GM12892 (cell line): ENCODE results near the gene SELENOH. TPM values are rescaled to one million over a fixed set of nuclear protein-coding genes. Genes with fewer than 3 reads are reported as not detected.
A peak's percentile ranks its signal among the peaks of the same experiment; 100 is the strongest.
"Not testable (repeated sequence)": the region's sequence is repeated elsewhere in the genome, so short reads cannot be mapped to it uniquely, and the experiment has no call there.

ENCODE experiments used
- DNase-seq: peaks from one replicate; pipeline ENCODE4 v3.0.0; 2011; ENCODE audit not compliant: insufficient read length
- FAIRE-seq: peaks from 2 replicates; lab custom pipeline; 2011; peaks lifted over from hg19 to GRCh38; lab: Jason Lieb, UNC
- POLR2A ChIP-seq: IDR thresholded peaks from 2 replicates; pipeline ENCODE4 v1.6.1; 2011; ENCODE audit warnings: low read depth, low read length, control low read depth
- POLR2AphosphoS5 ChIP-seq: IDR thresholded peaks from 2 replicates; pipeline ENCODE4 v1.6.1; 2011; ENCODE audit warnings: low read depth, low read length, control low read depth
- TAF1 ChIP-seq: IDR thresholded peaks from 2 replicates; pipeline ENCODE4 v1.6.1; 2011; ENCODE audit warnings: low read depth, mild to moderate bottlenecking, control low read depth, low read length, borderline replicate concordance
- polyA plus RNA-seq: library from polyadenylated mRNA; unstranded; fragments of >200 nt; gene quantifications from one replicate; pipeline ENCODE4 v1.2.1, GENCODE V29; 2012; ENCODE audit warnings: missing spikeins, inconsistent platforms; ENCODE audit not compliant: missing spikeins

Gene SELENOH
- 135 TPM for polyA plus RNA-seq

DNA sequence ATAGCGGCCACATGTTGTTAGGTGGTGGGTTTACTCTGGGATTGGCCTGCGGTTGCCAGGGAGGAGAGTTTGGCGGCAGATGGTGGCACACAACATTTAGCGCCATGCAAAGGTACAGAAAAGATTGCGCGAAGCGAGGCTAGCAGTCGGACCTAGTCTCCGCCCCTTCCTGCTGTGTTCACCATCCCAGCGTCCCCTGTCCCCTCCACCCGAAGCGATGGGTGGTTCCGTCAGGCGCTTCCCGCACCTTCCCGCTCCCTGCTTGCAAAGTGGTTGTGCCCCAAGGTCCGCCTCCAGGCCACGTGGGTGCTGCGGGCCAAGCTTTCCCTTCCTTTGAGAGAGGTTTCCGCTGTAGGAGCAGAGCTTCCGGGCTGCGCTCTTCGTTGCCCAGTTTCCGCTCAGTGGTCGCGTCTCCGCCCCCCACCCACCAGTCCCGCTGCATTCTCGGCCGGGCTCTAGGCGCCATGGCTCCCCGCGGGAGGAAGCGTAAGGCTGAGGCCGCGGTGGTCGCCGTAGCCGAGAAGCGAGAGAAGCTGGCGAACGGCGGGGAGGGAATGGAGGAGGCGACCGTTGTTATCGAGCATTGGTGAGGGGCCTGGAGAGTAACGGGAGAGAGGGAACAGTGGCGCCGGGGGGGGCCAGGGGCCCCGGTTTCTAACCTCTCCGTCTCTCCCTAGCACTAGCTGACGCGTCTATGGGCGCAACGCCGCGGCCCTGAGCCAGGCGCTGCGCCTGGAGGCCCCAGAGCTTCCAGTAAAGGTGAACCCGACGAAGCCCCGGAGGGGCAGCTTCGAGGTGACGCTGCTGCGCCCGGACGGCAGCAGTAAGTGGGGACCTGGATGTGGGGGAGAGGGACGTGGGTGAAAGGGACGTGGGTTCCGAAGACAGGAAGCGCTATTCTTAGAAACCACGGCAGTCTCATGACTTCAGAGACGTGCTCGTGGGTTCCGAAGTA is at the start of gene SELENOH:
TSS of gene SELENOH (plus strand) at position 360 of the 955 bp plus-strand sequence. CDS start at position 465, 105 bp downstream.
- FAIRE-seq (peak; percentile 99), DNase-seq (peak; percentile 77)
- TF ChIP-seq POLR2AphosphoS5 (peak; percentile 95), POLR2A (peak; percentile 95), TAF1 (peak; percentile 62; the same call in 1 of the 2 replicates)

- FAIRE-seq, result no peak
- DNase-seq, result no peak
- no peak; the same call in 1 of the 2 replicates for TF ChIP-seq POLR2A
- no peak for TF ChIP-seq TAF1
- TF ChIP-seq POLR2AphosphoS5, result no peak
Measured at GRCh38 chr11:57698843-57699365, 42.4 kb upstream of the SELENOH start.

GRCh38 chr11:57699813-57700212 is 41.5 kb upstream of the SELENOH start:
- TF ChIP-seq POLR2A (no peak), POLR2AphosphoS5 (no peak), TAF1 (no peak)
- FAIRE-seq, result no peak
- no peak for DNase-seq

- no peak for FAIRE-seq
- TF ChIP-seq POLR2A (no peak), TAF1 (no peak), POLR2AphosphoS5 (no peak)
- DNase-seq, result no peak
Measured at GRCh38 chr11:57700425-57700824, 40.9 kb upstream of the SELENOH start.

DNA sequence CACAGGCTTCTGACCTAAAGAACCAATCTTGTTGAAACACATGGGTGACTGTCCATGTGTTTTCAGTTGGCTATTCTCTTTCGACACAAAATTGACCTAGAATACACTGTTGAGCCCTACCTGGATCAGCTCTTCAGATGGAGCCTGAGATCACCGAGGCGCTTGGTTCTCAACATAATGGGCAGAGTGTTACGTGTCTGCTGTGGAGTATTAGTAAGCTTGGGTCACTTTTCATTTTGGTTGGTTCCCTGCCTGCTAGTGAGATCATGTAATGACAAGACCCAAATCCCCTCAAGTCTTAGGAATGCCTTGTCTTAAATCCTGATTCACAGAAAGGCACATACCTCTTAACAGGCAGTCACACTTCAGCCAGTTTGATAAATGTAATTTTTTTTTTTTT is 38.0 kb upstream of the SELENOH start:
- DNase-seq (no peak), FAIRE-seq (no peak)
- TF ChIP-seq POLR2AphosphoS5 (no peak), POLR2A (no peak), TAF1 (no peak)

- no peak for DNase-seq
- no peak for FAIRE-seq
- TF ChIP-seq POLR2A (no peak), TAF1 (no peak), POLR2AphosphoS5 (no peak)
Measured at GRCh38 chr11:57704932-57705331, 36.4 kb upstream of the SELENOH start.

- not testable (repeated sequence) for FAIRE-seq, DNase-seq
Measured at GRCh38 chr11:57705432-57705831, 35.9 kb upstream of the SELENOH start.

DNA sequence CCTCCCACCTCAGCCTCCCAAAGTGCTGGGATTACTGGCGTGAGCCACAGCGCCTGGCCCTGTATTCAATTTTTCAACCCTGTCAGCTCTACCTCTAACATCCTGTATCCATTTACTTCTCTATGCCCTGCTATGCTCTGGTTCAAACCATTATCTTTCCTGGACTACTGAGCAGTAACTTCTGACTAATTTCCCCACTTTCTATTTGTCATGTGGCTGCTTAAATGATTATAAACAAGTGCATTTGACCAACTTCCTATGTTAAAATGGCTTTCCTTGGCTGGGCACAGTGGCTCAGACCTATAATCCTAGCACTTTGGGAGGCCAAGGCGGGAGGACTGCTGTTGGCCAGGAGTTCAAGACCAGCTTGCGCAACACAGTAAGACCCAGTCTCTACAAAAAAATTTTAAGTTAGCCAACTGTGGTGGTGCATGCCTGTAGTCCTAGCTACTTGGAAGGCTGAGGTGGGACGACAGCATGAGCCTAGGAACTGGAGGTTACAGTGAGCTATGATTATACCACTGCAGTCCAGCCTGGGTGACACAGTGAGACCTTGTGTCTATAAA is 31.4 kb upstream of the SELENOH start:
- TF ChIP-seq POLR2AphosphoS5 (no peak), TAF1 (no peak), POLR2A (no peak; the same call in 1 of the 2 replicates)
- DNase-seq (no peak), FAIRE-seq (peak; percentile 42)

DNA sequence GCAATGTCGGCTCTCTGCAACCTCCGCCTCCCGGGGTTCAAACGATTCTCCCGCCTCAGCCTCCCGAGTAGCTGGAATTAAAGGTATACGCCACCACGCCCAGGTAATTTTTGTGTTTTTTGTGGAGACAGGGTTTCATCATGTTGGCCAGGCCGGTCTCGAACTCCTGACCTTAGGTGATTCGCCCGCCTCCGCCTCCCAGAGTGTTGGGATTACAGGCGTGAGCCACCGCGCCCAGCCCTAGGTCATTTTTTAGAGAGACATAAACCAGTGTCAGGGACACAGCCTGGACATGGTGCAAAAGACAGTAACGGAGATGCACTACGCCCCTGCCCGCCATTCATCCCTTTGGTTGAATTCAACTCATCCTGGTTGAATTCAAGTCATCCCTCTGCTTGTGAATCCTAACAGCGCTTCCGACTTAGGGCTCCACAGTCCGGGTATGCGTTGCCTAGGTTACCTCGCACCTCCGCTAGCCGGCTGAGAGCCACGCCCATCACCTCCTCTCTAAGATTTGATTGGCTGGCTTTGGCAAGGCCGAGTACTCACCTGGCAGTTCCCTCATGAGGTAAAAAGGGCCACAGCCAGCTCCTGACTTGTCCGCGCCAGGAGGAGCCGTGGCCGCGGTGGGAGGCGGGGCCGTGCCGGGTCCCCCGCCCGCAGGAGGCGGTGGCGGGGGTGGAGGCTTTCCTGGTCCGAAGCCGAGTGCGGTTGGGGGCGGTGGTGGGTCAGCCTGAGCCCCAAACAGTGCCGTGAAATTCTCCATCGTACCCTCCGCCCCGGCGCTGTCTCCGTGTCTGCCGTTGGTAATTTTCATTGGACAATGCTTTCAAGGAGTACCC is 29.7 kb upstream of the SELENOH start, which contains the start of gene MED19:
TSS of gene MED19 (minus strand) at position 802 of the 842 bp plus-strand sequence. CDS start at position 766, 36 bp downstream.
- DNase-seq (no peak), FAIRE-seq (no peak)
- TF ChIP-seq POLR2A (no peak; the same call in 1 of the 2 replicates), TAF1 (0 out of 2 replicates have a peak, but pooled peaks have one; percentile 17), POLR2AphosphoS5 (no peak)

GRCh38 chr11:57712256-57713150 is 28.8 kb upstream of the SELENOH start, which contains the start of gene TMX2:
TMX2 (plus strand) TSS chr11:57712593; CDS start chr11:57712619, 26 bp downstream.
- TF ChIP-seq POLR2A (peak; percentile 77), POLR2AphosphoS5 (peak; percentile 73), TAF1 (peak; percentile 46; the same call in 1 of the 2 replicates)
- peak; percentile 99 for FAIRE-seq
- DNase-seq, result peak; percentile 69
